Measurements from ENCODE around the gene CLK4. TPM values are rescaled to one million over a fixed set of nuclear protein-coding genes. Genes with fewer than 3 reads are reported as not detected.
A peak's percentile ranks its signal among the peaks of the same experiment; 100 is the strongest.

CLK4 gene
- total RNA-seq, 2 donors from 2014 or later: 22.3 to 25.4 TPM

DNA sequence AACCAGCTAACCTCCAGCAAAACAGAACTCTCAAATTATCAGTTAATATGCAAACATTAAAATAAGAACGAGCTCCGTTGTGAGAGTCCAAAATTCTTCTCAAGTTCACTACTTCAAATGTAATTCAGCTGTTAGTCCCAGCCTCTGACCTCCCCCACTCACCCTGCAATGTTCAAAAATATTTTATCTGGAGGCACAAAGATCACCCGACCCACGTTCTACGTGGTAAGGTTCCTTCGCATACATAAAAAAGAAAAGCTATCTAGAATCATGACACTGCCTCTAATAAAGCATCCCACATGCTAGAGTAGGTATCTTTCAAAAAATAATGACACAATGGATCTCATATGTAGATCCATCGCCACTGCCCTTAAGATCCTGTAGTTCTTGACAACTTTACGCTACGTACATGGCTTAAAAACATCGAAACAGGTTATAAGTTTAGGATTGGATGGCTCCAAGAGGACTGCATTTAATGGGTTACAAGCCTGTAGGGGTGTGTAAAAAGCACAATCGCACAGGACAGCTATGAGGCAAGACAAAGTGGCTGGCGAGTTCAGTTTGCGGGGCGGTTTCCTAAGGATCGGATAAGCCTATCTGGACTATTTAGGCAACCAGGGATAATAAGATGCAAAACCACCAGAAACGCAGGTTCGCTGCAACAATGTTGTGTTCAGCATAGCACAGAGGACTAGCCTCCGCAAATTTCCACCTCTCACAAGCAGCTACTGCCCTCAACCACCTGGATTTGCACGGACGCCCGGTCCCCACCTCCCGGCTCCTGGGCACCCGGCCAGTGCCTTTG lies 969 bp downstream of the CLK4 start:
- no peak for ATAC-seq
- no peak for DNase-seq (ENCODE audit: low spot score)
- H3K27ac Mint-ChIP-seq: peak overlapping the region; percentile 91 to 97
- H3K4me1 Mint-ChIP-seq (ENCODE audit: low read depth in 2 of 2): peaks cover 23 to 30% of the 10 kb centered on the region in 2 donors
- H3K36me3 Mint-ChIP-seq: peaks cover 14% of the 10 kb centered on the region
- peak overlapping the region; percentile 100 for H3K4me3 Mint-ChIP-seq
- H3K9me3 Mint-ChIP-seq: no peaks in the 10 kb centered on the region
- H3K27me3 Mint-ChIP-seq: no peaks in the 10 kb centered on the region

DNA sequence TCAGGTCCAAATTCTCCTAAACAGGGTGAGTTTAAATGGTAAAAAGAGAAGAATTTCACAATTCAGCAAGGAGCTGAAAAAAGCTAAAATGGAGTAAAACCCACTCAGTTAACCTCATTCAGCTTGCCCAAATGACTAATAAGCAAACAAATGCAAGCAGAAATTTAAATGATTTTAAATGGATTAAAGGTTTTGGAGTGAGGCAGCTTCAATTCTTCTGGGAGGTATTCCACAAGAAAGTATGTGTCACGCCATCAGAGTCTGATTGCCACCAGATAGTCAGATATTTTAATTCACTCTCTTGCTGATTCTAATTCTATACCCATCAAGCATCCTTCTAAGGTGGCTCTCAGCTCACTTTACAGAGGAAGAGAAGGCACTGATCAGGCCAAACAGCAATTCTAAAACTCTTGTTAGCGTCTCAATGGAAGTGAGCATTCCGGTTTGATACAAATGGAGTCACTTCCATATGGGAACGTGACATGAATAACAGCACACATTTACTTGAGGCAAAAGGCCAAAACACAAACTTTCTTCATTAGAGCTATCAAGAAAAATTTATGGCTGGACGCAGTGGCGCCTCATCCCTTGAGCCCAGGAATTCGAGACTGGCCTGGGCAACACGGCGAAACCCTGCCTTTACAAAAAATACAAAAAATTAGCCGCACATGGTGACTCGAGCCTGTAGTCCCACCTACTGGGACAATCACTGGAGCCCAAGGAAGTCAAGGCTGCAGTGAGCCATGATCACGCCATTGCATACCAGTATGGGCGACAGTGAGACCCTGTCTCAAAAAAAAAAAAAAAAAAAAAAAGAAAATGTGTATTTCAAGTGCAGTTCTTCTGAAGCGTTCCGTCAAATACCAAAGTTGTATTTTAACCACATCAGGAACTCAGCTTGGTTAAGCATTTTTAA lies 2.0 kb downstream of the CLK4 start:
- Mint-ChIP-seq H3K4me1 (ENCODE audit: low read depth in 2 of 2) (peaks cover 30 to 32% of the 10 kb centered on the region in 2 donors), H3K36me3 (peaks cover 22% of the 10 kb centered on the region)
- no peak for ATAC-seq

DNA sequence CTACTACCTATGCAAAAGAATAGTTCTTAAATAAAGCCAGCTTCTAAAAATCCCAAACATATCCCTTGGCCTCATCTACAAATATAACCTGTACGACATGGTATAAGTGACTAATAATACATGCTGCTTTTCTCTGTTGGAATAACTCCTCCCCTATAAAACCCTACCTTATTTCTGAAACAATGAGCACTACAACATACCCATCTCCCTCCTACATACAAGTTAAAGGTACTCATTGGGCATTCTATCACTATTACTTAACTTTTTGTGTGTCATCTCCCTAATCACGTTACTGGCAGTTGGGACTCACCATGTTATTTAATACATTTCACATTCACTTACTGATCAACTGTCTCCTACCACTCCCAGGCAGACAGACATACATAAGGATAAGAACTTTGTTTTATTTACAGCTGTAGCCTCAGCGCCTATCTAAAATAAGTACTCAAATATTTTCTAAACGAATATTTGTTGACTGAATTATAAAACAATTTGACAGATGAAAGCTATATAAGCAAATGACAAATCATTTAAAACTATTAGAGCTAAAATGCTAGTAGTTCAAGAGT lies 4.1 kb downstream of the CLK4 start:
- DNase-seq (ENCODE audit: low spot score) (no peak), ATAC-seq (no peak)
- Mint-ChIP-seq H3K4me1 (ENCODE audit: low read depth in 2 of 2) (peaks cover 37 to 42% of the 10 kb centered on the region in 2 donors), H3K4me3 (no peak overlapping the region), H3K9me3 (no peaks in the 10 kb centered on the region), H3K27me3 (no peaks in the 10 kb centered on the region), H3K36me3 (peaks cover 31% of the 10 kb centered on the region), H3K27ac (no peak overlapping the region)

More for the DNA sequence above, 2.0 kb downstream of the CLK4 start:
- no peak for DNase-seq (ENCODE audit: low spot score)
- H3K4me3 Mint-ChIP-seq: peak overlapping the region; percentile 100
- H3K27me3 Mint-ChIP-seq: no peaks in the 10 kb centered on the region
- no peaks in the 10 kb centered on the region for H3K9me3 Mint-ChIP-seq
- peak overlapping the region; percentile 91 to 97 for H3K27ac Mint-ChIP-seq

DNA sequence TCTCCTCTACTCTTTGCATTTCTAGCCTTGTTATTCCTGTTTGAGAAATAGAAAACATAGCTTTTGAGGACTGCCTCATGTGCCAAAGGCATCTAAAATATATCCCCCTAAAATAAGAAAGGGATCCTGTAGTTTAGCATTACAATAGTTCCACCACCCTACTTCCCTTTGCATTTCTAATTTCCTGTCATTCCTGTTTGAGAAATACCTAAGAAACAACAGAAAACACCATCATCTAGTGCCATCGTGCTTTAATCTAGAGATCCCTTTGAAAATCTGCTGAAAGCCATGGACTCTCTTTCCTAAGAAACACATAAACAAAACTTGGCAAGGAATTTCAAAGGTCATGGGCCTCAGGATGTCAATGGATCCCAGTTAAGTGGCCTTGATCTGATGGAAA lies 7.5 kb downstream of the CLK4 start:
- Mint-ChIP-seq H3K27ac (peak overlapping the region in 1 of 2 donors; percentile 6), H3K27me3 (no peaks in the 10 kb centered on the region), H3K4me3 (no peak overlapping the region), H3K36me3 (peaks cover 36% of the 10 kb centered on the region), H3K4me1 (ENCODE audit: low read depth in 2 of 2) (peaks cover 29 to 35% of the 10 kb centered on the region in 2 donors), H3K9me3 (no peaks in the 10 kb centered on the region)
- DNase-seq (ENCODE audit: low spot score) (no peak), ATAC-seq (no peak)

DNA sequence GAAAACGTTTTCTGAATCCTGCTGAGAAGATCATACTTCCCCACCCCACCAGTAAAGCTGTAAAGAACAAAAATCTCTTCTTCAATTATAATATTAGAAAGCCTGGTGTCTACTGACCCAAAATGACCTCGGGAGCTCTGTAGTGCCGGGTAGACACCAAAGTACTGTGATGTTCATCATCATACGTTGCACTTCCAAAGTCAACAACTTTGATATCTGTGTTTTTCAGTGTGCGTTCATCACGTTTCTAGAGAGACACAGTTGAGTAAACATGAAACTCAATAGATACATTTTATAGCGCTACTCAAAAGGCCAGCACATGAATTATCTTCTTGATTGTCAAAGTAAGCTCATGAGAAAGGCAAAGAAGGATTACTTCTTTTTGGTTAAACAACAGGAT lies 14.6 kb downstream of the CLK4 start:
- ATAC-seq (no peak), DNase-seq (ENCODE audit: low spot score) (no peak)
- Mint-ChIP-seq H3K27ac (no peak overlapping the region), H3K9me3 (no peaks in the 10 kb centered on the region), H3K36me3 (peaks cover 43% of the 10 kb centered on the region), H3K4me3 (no peak overlapping the region), H3K4me1 (ENCODE audit: low read depth in 2 of 2) (peaks cover 14 to 16% of the 10 kb centered on the region in 2 donors), H3K27me3 (no peaks in the 10 kb centered on the region)

DNA sequence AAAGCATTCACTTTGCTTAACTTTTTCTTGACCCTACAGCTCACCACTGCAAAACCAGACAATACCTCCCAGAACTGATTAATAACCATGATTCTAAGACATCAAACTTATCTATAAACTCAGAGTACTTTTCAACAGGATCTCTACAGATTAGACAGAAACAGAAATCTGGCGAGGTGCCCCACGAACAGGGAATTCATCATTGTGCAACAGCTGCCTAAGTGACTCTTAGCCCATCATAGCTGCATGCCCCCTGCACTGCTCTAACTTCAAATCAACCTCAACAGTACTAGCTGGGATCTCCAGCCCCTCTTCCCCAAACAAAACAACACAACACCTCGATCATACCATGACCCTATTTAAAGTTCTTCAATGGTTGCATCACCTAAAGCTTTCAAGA lies 20.6 kb downstream of the CLK4 start:
- Mint-ChIP-seq H3K9me3 (no peaks in the 10 kb centered on the region), H3K4me3 (no peak overlapping the region), H3K27ac (no peak overlapping the region), H3K27me3 (no peaks in the 10 kb centered on the region), H3K4me1 (ENCODE audit: low read depth in 2 of 2) (peaks cover 6 to 10% of the 10 kb centered on the region in 2 donors), H3K36me3 (peaks cover 37% of the 10 kb centered on the region)
- DNase-seq (ENCODE audit: low spot score) (no peak), ATAC-seq (no peak)

DNA sequence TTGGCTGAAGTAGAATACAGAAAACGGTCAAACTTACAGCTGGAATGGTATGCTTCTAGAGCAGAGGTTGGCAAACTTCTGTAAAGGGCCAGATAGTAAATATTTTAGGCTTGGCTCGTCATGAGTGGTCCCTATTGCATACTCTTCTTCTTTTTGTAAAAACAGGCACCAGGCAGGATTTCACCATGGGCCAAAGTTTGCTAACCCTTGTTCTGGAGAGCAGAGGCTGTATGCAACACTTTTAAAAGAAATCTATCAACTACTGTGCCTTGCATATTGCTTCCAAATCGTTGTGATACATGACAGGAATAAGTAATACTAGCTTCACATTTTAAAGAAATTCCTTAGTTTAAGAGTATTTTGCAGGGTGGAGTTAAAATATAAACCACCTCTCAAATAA lies 21.1 kb downstream of the CLK4 start:
- H3K36me3 Mint-ChIP-seq: peaks cover 38% of the 10 kb centered on the region
- H3K27me3 Mint-ChIP-seq: no peaks in the 10 kb centered on the region
- no peak overlapping the region for H3K4me3 Mint-ChIP-seq
- DNase-seq (ENCODE audit: low spot score): no peak
- no peak for ATAC-seq
- no peak overlapping the region for H3K27ac Mint-ChIP-seq
- H3K9me3 Mint-ChIP-seq: no peaks in the 10 kb centered on the region
- peaks cover 6 to 10% of the 10 kb centered on the region in 2 donors for H3K4me1 Mint-ChIP-seq (ENCODE audit: low read depth in 2 of 2)

DNA sequence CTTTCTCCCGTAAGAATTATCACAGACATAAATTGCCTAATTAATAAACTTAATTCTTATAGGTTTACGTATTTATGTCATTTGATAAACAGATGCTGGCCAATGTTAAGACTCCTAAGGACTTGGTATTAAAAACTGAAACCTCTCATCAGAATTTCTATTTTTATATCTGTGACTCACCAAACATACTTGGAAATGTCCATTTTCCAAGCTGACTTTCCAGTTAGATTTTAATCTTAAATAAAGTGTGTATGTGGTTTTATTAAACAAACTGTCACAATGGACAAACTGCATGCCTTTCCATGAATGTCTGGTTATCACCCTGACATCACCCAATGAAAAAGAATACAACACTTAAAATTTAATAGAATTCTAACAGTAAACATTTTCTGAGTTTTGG lies 24.1 kb downstream of the CLK4 start:
- peaks cover 29% of the 10 kb centered on the region for H3K36me3 Mint-ChIP-seq

DNA sequence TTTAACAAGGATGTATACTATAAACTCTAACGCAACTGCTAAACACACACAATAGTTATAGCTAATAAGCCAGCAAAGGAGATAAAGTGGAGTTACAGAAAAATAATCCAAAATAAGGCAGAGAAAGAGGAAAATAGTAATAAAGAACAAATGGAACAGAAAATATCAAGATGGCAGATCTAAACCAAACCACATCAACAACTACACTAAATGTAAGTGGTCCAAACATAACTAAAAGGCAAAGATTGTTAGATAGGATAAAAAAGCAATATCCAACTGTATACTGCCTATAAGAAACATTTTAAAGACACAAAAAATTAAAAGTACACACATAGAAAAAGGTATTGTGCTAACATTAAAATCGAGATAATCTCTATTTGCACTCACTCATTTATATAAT lies 31.1 kb downstream of the CLK4 start:
- DNase-seq (ENCODE audit: low spot score) (no peak), ATAC-seq (no peak)
- Mint-ChIP-seq H3K9me3 (peaks cover 12% of the 10 kb centered on the region), H3K4me3 (no peak overlapping the region), H3K27me3 (peaks cover 9 to 13% of the 10 kb centered on the region in 2 donors), H3K4me1 (ENCODE audit: low read depth in 2 of 2) (peaks cover 6 to 7% of the 10 kb centered on the region in 2 donors), H3K36me3 (peaks cover 24% of the 10 kb centered on the region), H3K27ac (no peak overlapping the region)

More for the DNA sequence above, 24.1 kb downstream of the CLK4 start:
- Mint-ChIP-seq H3K4me3 (no peak overlapping the region), H3K9me3 (no peaks in the 10 kb centered on the region), H3K27ac (no peak overlapping the region), H3K27me3 (no peaks in the 10 kb centered on the region), H3K4me1 (ENCODE audit: low read depth in 2 of 2) (peaks cover 6 to 7% of the 10 kb centered on the region in 2 donors)
- DNase-seq (ENCODE audit: low spot score) (no peak), ATAC-seq (no peak)

DNA sequence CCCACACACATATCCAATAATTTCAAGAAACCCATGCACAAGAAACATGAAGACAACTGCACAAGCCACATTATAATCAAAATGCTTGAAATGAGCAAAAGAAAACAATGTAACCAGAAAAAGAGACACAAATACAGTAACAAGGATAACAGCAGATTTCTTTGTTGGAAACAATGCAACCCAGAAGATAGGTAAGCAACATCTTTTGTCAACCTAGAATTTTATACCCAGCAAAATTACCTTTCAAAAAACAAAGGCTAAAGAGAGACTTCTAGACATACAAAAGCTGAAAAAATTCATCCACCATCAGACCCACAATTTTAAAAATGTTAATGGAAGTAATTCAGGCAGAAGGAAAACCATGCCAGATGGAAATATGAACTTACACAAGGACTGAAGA lies 31.7 kb downstream of the CLK4 start:
- Mint-ChIP-seq H3K27me3 (peaks cover 9 to 14% of the 10 kb centered on the region in 2 donors), H3K9me3 (peaks cover 12% of the 10 kb centered on the region), H3K4me3 (no peak overlapping the region), H3K36me3 (peaks cover 24% of the 10 kb centered on the region), H3K4me1 (ENCODE audit: low read depth in 2 of 2) (peaks cover 8 to 10% of the 10 kb centered on the region in 2 donors), H3K27ac (no peak overlapping the region)
- DNase-seq (ENCODE audit: low spot score) (no peak), ATAC-seq (no peak)

DNA sequence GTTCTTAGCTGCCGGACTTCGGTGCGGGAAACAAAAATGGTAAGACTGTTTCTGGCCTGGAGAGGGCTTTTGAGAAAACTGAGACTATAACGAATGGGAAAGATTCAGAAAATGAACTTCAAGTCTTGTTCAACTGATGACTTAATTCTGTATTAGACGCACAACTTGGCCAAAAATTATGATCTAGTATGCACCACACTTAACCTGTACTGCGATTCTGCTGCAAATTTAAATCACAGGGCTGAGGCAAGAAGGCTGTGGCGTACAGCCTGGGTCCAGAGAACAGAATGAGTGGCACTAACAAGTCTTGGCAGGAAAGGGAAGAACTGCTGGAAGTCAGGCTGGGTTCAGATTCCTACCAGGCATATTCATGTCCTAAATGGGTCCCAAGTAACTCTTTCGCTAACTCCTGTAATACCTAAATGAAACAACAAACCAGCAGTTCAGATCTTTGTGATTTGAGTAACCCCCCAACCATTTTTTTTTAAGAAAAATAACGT lies 35.9 kb downstream of the CLK4 start:
- DNase-seq (ENCODE audit: low spot score) (no peak), ATAC-seq (no peak)
- no peak overlapping the region for H3K27ac Mint-ChIP-seq
- peaks cover 33 to 45% of the 10 kb centered on the region in 2 donors for H3K27me3 Mint-ChIP-seq
- peaks cover 12% of the 10 kb centered on the region for H3K9me3 Mint-ChIP-seq
- H3K4me1 Mint-ChIP-seq (ENCODE audit: low read depth in 2 of 2): peaks cover 6 to 10% of the 10 kb centered on the region in 2 donors
- H3K36me3 Mint-ChIP-seq: peaks cover 23% of the 10 kb centered on the region
- H3K4me3 Mint-ChIP-seq: peak overlapping the region; percentile 58

DNA sequence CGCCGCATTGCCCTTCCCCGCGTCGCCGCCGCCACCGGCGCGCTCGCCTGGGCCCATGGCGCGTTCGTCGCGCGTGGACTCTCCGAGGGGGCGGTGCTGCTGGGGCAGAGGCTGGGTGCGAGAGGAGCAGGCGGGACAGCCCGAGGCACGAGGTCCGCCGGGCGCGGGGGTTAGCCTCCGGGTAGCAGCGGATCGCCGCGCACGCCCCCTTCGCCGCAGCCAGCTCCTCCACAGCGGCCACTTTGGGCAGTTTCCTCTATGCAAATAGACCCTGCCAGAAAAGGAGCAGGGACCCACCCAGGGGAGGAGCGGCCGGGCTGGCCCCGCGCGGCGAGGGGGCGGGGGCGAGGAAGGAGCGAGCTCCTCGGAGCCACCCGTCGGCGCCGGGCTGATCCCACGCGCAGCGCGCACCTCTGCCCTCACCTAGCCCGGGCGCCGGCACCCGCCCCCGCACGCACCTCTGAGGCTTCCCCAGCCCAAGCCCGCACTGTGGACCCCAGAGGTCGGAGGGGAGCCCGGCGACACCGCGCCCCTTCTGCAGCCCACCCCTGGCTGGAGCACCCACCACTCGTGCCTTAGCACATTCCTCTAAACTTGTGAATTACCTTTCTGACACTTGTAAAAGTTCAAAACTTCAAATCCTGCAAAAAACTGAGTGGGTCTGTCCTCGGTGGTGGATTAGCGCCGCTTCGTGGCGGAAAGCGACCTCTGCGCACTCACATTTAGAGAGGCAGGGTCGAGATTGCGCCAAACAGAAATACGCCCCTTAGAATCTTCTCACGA lies 36.5 kb downstream of the CLK4 start, which contains the start of gene COL23A1:
COL23A1 (minus strand) TSS at position 253 of the 783 bp plus-strand sequence.
- peak; percentile 84 to 92 for ATAC-seq
- Mint-ChIP-seq H3K36me3 (peaks cover 17% of the 10 kb centered on the region), H3K9me3 (peaks cover 8% of the 10 kb centered on the region), H3K4me1 (ENCODE audit: low read depth in 2 of 2) (peaks cover 6 to 10% of the 10 kb centered on the region in 2 donors), H3K27me3 (peaks cover 37 to 48% of the 10 kb centered on the region in 2 donors), H3K4me3 (peak within 1 kb of the TSS; percentile 58), H3K27ac (no peak within 1 kb of the TSS)
- peak; percentile 84 for DNase-seq (ENCODE audit: low spot score)

Data from natural killer cell treated with Interleukin-12 subunit alpha and Interleukin-12 subunit beta and Interleukin-15 and Interleukin-18, amount 100 ng/mL, for 72 hours (primary cell).